HPDE6-E6E7 (cell line): Measurements from ENCODE around the gene FHIT.
"Not testable (repeated sequence)": the region's sequence is repeated elsewhere in the genome, so short reads cannot be mapped to it uniquely, and the experiment has no call there.

Experiments used
- DNase-seq: peaks from one replicate; pipeline ENCODE4 v3.0.0; 2011; ENCODE audit warnings: missing footprints; ENCODE audit errors: extremely low spot score

Gene FHIT

DNA sequence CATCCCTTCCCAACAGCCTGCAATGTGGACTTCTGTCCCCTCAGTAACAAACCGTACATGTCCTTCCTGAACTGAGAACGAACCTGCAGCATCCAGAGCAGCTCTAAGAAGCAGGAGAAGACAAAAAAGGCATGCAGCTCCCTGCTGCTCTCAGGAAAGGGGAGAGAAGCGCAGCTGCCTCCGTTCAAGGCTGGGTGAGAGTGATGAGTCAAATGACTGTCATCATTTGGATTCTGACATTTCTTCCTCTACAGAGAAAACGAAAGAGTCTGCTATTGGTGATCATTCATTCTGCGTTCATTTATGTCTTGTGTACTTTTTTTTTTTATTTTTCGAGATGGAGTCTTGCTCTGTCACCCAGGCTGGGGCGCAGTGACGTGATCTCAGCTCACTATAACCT lies 677.8 kb downstream of the FHIT start:
- DNase-seq = no peak

DNA sequence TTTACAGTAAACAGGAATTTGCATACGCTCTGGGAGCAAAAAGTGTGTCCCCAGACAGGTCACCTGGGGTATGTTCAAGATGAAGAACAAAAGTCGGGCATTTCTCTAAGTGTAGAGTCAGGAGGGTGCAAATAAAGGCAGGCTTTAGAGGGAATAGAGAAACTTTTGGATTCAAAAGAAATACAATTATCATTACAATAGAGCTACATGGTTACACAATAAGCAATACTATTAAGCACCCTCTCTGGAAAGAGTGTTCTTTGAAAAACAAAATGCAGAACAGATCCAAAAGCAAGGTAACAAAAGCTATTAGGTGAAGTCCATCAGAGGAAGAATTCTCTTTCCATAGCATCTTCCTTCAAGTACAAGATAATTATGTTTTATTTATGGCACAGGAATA lies 679.7 kb downstream of the FHIT start:
- no peak for DNase-seq

DNA sequence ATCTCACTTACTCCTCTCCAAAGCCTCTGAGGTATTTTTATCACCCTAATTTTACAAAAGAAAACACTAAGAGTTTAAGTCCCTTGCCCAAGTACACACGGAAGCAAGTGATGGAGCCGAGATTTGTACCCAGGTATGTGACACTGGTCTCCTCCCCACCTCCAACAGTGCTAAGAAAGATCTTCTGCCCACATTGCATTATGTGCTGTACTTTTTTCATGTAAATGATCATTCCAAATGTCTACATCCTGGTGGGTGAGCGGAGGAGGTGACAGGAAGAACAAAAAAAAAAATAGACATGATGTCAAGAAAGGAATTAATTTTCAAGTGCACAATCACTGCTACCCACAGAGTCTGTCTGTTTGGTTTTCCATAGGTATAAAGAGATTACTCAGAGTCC lies 694.1 kb downstream of the FHIT start:
- no peak for DNase-seq

DNA sequence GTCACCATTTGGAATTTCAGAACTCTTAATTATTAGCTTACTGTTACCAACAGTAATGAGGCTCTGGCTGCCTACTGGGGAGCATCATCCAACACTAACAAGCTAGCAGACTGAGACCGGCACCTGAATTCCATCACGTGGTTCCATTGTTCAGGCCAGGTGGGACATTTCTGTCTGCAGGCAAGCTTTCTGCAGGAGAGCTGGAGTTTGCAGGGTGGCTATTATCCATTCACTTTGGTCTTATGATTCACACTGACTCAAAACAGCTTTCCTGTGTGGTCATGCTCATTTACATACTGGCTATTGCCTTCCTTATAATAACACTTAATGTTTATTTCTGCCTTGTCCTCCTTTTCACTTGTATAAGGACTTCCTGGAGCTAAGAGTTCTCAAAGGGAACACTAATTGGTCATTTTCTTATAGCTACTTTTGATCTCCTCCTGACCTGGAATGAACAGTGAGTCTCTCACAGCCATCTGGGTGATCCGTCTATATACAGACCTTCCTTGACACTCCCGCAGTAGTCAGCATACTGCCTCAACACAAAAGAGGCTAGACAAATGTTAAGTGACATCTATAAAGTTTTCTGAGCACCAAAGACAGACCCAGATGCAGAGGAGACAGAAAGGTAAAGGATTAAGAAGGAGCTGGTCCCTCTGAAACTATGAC lies 695.4 kb downstream of the FHIT start:
- DNase-seq = no peak

DNA sequence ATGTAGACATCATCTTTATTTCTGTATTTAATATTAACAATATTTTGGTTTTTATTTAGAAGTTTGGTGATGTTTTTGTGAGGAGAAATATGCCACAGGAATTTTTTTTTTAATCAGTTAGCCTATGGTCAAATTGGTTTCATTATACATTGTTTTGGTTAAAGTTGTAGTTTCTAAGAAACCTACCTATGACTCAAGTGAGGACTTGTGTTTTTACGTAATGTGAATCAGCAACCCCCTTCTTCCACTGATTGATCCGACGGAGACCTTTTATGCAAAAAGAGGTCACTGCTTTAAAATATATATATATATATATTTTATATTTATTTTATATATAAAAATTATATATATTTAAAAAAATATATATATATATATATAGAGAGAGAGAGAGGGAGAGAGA lies 698.1 kb downstream of the FHIT start:
- no peak for DNase-seq

DNA sequence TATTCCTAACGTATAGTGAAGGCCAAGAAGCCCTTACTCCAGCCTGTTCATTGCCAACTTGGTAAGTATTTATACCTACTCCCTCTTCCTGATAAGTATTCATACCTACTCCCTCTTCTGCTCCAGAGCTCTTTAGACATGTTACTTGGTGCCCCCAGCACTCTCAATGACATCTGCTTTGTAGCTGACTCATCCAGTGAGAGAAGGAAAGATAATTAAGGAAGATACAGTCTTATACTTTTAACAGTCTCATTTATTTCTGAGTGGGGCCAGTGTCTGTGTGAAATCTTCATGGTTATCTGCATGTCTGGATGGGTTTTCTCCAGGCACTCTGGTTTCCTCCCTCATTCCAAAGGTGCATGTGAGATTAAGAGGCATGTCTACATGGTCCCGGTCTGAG lies 698.7 kb downstream of the FHIT start:
- no peak for DNase-seq

DNA sequence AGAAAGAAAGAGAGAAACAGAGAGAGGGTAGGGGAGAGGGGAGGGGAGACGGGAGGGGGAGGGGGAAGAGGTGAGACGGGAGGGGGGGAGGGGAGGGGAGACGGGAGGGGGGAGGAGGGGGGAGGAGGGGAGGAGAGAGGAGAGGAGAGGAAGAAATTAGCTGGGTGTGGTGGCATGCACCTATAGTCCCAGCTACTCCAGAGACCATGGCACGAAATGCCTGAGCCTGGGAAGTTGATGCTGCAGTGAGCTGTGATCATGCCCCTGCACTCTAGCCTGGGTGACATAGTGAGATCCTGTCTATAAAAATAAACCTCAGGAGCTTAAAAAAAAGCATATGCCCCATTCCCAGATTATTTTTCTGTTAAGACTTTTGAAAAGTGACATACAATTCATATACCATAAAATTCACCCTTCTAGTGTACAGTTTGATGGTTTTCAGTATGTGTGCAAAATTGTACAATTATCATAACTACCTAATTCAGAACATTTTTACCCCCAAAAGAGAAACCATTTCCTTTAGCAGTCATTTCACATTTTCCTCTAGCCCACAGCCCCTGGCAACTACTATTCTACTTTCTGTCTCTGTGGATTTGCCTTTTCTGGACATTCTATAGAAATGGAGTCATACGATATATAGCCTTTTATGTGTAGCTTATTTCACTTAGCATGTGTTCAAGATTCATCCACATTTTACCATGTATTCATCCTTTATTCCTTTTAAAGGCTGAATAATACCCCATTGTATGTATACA lies 699.6 kb downstream of the FHIT start:
- no peak for DNase-seq

DNA sequence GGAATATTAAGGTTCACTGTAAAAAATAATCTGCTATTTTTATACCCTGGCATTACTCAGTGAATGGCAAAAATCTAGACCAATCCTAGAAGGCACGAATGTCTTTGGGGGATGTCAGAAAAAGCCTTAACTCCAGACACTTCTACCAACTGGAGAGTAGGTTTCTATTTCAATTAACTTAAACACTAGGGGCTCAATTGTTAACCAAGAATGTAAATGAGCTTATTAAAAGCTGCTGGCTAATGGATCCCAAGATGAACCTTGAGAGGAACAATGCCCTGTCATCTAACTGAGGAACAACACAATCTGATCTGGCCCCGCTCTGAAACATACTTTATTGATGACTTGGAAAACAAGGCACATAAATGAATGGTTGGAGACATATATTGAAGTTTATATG lies 701.4 kb downstream of the FHIT start:
- no peak for DNase-seq

DNA sequence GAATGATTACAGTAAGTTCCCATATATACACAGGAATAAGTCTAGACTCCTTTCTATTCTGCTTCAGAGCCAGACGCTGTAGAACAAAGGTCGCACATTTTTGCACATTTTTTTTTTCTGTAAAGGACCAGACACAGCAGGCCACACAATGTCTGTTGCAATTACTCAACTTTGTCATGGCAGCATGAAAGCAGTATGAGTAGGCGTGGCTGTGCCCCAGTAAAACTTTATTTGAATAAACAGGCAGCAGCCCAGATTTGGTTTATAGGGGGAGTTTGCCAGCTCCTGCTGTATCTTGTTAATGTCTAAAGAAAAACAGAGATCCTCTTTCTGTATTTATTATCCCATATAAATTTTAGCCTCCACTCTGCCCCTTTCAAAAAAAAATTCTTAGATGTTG lies 708.3 kb downstream of the FHIT start:
- DNase-seq = no peak

DNA sequence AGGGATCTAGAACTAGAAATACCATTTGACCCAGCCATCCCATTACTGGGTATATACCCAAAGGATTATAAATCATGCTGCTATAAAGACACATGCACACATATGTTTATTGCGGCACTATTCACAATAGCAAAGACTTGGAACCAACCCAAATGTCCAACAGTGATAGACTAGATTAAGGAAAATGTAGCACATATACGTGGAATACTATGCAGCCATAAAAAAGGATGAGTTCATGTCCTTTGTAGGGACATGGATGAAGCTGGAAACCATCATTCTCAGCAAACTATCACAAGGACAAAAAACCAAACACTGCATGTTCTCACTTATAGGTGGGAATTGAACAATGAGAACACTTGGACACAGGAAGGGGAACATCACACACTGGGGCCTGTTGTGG lies 711.9 kb downstream of the FHIT start:
- DNase-seq = not testable (repeated sequence)

DNA sequence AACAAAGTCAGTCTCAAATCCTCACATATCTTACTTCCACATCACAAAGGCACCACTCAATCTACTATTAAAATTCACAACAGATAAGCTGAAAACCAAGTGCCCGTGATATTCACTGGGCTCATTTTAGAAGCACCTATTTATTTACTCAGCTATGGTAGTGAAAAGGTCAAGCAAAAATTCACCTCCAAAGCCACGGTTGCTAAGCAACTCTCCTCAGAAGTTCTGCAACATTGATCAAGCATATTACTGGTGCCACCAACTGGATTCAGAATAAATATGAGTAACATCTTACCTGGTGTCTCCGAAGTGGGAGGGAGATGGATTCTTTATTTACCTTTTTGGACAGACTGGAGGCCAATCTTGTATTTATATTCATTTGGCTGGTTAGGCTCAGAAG lies 714.8 kb downstream of the FHIT start:
- no peak for DNase-seq

DNA sequence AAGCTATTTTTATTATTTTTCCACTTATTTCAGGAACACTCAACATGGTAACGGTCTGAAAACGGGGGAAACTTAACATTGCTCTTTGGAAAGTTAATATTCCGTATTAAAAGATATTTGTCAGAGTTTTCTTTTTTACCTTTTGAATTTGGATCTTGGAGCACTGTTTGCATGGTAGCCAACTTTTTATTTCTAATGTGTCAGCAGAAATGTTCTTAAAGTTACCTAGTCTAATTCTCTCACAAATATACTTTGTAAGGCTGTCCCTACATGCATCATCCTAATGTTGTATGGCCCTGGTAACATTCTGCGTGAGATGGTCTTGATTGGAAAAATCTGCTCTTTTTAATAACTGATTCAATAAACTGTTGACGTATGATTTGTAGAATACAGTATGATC lies 719.5 kb downstream of the FHIT start:
- DNase-seq = no peak

DNA sequence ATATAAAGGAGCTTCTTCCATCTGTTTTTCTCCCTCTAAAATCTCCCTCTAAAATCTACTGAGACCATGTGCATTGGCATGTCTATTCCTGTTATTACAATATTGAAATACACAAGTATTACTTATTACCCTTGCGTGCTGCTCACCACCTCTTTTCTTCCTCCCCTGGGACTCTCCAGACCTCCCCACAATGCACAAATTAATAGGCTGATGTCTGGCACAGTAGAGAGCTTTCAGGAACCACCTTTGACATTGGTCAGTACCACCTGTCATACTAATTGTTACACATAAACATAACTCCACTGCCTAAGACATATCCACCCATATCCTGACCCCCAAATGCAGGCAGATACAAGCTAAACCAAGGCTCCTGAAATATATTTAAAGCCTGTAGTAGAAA lies 722.6 kb downstream of the FHIT start:
- DNase-seq = no peak

DNA sequence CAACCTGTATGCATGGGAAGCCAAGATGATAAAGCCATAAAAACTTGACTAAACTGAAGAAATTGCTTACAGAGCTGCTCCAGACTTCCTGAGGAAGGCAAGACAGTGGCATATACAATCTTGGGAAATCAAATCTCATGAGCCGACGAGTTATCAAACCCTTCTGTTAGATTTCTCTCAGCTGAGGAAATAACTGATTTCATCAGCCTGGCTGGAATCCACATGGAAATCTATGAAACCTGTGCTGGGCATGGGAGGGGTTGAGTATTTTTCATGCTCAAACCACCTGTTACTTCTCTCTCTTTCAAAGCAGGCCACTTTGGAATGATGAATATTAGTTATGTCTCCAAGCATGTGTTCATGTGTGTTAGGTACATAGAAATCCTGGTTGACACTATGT lies 727.7 kb downstream of the FHIT start:
- DNase-seq = no peak

DNA sequence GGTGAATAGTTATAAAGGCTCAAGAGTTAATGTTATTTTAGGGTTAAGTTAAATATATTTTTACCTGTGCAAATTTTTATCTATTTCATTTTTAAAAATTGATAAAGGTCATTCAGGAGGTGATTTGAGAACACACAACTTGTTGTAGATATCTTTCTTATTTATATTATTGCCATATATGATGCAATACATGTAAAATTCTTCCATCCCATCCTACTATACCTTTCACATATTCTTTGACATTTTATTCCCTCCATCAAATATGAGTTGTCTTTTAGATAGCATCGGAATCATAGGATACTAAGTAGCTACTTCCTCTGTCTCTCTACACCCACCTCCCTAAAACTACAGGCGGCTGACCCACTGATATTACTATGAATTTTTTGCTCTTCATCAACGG lies 734.1 kb downstream of the FHIT start:
- DNase-seq = no peak

DNA sequence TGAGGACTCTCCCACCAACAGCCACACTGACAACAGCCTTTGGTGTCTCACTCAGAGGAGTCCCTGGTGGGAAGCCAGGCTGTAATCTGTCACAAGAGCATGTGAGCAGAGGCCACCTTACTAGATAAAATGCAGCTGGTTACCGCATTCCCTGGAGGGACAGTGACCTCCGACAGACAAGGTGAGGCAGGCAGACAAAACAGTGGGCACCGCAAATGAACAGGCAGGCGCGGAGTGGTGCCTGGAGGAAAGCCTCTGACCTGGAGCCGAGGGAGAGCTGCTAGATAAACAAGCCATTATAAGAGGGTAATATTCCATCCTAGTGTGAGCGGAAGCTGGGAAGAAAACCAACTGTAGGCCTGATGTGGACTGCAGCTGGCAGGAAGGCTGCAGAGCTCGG lies 736.4 kb downstream of the FHIT start:
- DNase-seq = no peak

DNA sequence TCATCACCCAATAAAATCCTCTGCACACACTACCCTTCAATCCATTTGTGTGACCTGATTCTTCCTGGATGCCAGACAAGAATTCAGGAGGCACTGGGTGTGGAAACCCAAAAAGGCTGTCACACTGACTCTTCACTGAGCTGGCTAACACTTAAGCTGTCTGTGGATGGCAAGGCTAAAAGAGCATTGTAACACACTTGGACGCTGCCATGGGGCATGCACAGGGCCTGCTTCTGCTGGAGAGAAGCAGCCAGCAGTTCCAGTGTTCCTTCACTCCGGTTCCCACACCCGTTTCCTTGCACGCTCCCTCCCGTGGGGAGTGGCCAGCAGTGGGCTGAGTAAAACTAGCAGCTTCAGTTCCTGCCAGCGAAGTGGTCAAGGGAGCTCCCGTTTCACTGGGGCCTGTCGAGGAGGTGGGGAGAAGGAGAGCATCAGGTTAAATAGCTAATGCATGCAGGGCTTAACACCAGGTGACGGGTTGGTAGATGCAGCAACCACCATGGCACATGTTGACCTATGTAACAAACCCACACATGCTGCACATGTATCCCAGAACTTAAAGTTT lies 737.1 kb downstream of the FHIT start:
- no peak for DNase-seq

DNA sequence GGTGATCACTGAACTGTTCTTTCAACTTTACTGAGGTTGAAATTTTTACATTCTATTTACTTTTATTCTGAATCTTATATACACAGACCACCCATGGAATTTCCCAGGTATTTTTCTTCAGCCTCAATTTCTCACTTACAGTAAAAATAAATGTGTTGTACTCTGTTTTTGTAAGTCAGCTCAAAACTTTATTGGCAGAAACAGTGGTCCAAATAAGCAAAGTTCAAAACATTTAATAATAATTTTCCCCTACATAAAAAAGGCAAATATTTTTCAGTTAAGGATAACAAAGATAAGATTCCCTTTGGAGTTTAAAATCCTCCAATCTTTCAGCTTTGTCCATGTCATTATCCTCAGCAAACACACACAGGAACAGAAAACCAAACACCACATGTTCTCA lies 738.0 kb downstream of the FHIT start:
- no peak for DNase-seq

DNA sequence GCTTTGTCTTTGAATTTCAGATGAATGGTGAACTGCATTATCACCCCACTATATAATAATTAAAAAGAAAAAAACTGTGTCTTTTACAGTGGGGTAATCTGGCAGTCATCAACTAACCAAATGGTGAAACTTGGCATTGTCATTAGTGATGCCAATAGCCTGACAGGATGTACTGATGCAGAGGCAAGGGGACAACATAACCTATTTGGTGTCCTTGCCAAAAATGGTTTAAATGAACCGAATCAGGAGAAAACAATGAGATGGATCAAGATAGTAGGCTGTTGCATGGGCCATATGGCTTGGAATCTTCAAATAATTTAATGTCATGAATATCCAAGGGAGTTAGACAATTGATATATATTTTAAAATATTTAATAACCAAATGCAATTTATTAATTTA lies 738.7 kb downstream of the FHIT start:
- DNase-seq = no peak

DNA sequence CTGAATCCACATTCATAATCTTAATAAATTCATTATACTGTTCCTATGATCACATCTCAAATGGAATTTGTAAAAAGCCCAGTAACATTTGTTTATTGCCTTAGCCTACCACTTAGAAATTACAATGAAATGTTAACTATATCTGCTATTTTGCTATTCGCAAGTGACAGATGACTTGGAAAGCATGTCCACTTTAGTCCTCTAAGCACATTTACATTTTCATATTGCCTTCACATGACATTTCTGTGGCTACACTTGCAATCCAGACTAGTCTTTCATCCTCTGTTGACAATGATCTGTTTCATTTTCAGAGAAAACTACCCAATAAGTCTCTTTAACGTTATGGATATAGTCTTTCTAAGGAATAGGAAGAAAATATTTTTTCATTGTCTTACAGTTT lies 741.8 kb downstream of the FHIT start:
- DNase-seq = no peak

DNA sequence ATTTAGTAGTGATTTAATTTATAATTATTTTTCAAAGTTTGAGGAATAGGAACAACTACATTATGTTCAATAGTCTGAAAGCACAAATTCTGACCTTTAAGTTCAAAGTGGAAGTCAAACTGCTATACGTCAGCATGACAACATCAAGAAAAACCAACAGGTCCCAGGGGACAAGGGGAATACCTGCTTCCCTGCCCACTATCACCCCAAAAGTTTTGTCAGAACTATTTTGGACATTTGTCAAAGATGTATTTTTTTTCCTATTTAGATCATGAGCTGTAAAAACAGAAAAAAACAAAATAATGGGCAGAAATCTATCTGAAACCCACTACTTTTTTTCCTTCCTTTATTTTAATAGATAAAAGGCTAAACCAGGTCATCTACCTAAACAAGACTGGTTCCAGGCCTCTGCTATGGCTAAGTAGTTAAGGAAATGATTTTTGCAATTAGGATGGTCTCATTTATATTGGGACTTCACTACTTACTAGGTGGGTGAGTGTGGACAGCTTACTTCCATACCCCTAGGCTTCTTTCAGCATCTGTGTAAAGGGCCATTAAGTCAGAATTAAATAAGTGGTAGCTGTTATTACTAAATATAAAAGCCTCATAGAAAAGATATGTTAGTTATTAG lies 746.3 kb downstream of the FHIT start:
- DNase-seq = no peak

DNA sequence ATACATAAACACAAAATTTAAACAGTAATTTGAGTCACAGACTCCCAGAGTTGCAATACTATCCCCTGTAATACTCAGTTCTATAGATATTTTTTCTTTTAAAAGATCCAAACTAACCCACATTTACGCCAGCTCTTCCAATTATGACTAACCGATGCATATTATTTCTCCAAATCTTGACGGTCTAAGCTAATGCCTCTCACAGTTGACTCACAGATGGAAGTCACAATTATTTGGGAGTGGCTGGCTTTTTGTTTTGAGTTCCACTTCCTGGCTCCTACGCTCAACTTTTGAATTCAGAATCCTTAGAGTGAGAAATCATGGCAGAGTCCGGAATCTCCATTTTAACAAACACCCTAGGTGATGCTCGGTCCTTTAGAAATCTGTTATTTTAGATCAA lies 749.9 kb downstream of the FHIT start:
- no peak for DNase-seq

DNA sequence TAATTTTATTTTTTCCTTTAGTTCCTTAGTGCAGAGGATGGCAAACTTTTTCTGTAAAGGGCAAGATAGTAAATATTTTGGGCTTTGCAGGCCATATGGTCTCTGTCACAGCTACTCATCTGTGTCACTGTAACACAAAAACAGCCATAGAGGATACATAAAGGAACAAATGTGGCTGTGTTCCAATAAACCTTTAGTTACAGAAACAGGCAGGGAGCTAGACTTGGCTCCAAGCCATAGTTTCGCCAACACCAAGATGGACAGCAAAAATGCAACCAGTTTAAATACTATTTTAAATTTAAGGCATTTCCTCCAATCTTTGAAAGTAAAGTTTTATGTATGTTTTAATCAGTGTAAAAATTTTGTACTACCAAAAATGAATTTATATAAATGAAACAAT lies 753.4 kb downstream of the FHIT start:
- DNase-seq = no peak
